Heart left ventricle (tissue), 16 donors: Measurements from ENCODE around the gene UNC50. TPM values are rescaled to one million over a fixed set of nuclear protein-coding genes. Genes with fewer than 3 reads are reported as not detected.
A peak's percentile ranks its signal among the peaks of the same experiment; 100 is the strongest.

Experiments used
- ATAC-seq, 4 donors: fragments of 200-7000 bp; cut with Tn5 transposase; one replicate each; pipeline ENCODE4 v1.9.1; 2020 to 2022; ENCODE audit warnings: moderate library complexity in 4 of 4, mild to moderate bottlenecking in 3 of 4, moderate number of reproducible peaks in 1 of 4
- DNase-seq, 5 donors: peaks; one replicate each; pipeline ENCODE4 v3.0.0-alpha.2; 2020
- H3K27ac ChIP-seq, 12 donors: fragments of 200-600 bp; sonication (generic) in 4 of 12; one replicate each; pipeline versions ENCODE4 v1.5.0 to v1.8.0; 2016 to 2022; ENCODE audit warnings: mild to moderate bottlenecking in 2 of 12
- H3K27me3 ChIP-seq, 9 donors: fragments of 200-600 bp; sonication (generic) in 2 of 9; one replicate each; pipeline versions ENCODE4 v1.5.1 to v1.8.0; 2016 to 2022; ENCODE audit warnings: mild to moderate bottlenecking in 3 of 9
- H3K36me3 ChIP-seq, 9 donors: fragments of 200-600 bp; sonication (generic) in 2 of 9; one replicate each; pipeline versions ENCODE4 v1.5.0 to v1.8.0; 2018 to 2022; ENCODE audit warnings: mild to moderate bottlenecking in 2 of 9
- H3K4me1 ChIP-seq, 12 donors: fragments of 200-600 bp; sonication (generic) in 4 of 12; one replicate each; pipeline versions ENCODE4 v1.5.0 to v1.8.0; 2016 to 2022; ENCODE audit warnings: mild to moderate bottlenecking in 3 of 12
- H3K4me3 ChIP-seq, 12 donors: fragments of 200-600 bp; sonication (generic) in 4 of 12; one replicate each; pipeline versions ENCODE4 v1.5.0 to v1.8.0; 2017 to 2022; ENCODE audit warnings: mild to moderate bottlenecking in 9 of 12, moderate library complexity in 4 of 12
- H3K9me3 ChIP-seq, 12 donors: fragments of 200-600 bp; sonication (generic) in 4 of 12; one replicate each; pipeline versions ENCODE4 v1.5.0 to v1.8.0; 2016 to 2022; ENCODE audit warnings: mild to moderate bottlenecking in 1 of 12
- CTCF ChIP-seq, 12 donors: fragments of 200-600 bp; sonication (generic) in 4 of 12; IDR thresholded peaks; one replicate each; pipeline versions ENCODE4 v1.5.0 to v1.8.0; 2018 to 2022; ENCODE audit warnings: antibody characterized with exemption in 12 of 12, mild to moderate bottlenecking in 5 of 12
- POLR2A ChIP-seq, 2 donors: fragments of 450-650 bp; IDR thresholded peaks; one replicate each; pipeline ENCODE4 v1.6.1; 2017; ENCODE audit warnings: antibody characterized with exemption in 2 of 2, mild to moderate bottlenecking in 2 of 2, moderate library complexity in 2 of 2
- WGBS, 4 donors: extraction: QIAGEN DNeasy Blood & Tissue Kit in 2 of 4; methylation state at CpG; one replicate each; pipeline versions ENCODE4 v1.1.5 to v1.1.7; 2013 to 2018; 5-methylcytosine and 5-hydroxymethylcytosine counted together
- intact Hi-C, 10 donors: fragments of 100-400 bp; cut with DNase I; formaldehyde crosslinking; loops; one replicate each; pipeline versions ENCODE4 v1.11.1 to v1.14.2; 2022
- polyA plus RNA-seq, 2 donors: library from polyadenylated mRNA; stranded (reverse); fragments of 200-250 nt; gene quantifications; one replicate each; pipeline ENCODE4 v1.2.3, GENCODE V29; 2013
- total RNA-seq, 9 donors: library from RNA; depleted of rRNA in 2 of 9; stranded (reverse); fragments of >200 nt in 2 of 9; fragmentation: NEBNext Ultra II Directional in 3 of 9; extraction: Animal tissue kit (Norgen Biotek cat#: 25700) in 3 of 9; gene quantifications; one replicate each; pipeline versions ENCODE4 v1.1.0 to v1.2.4, GENCODE V29; 2016 to 2023
- donor health status: ischemic (EF 13 %, LVEDD 7.1; RV severe dilation, severe dysfunction).
- donor health status: healthy with polysubstance abuse.
- donor health status: DM: no; HTN: yes; CAD: no.
- donor health status: DM: no; HTN: no; CAD: no.
- donor health status: ischemic (EF 25% LVEDD 6.9; RV normal size, moderate dysfunction).
- donor health status: ischemic (EF 25% LVEDD 5.7; RV mildly dilated, moderate dysfunction).
- donor health status: healthy.
- donor health status: DM: yes; HTN: yes; CAD: no.
- donor health status: ischemic (EF 35%, LVEDD 5.7; RV mildly dilated, moderate dysfunction).
- donor health status: nonischemic (EF 11% LVEDD 7.7; RV severe dilation, severe dysfunction).
- donor health status: DM: yes; HTN: yes; CAD: no.
- donor health status: PGD.
- donor health status: ischemic (EF 29% LVEDD 5.4; RV normal size, mild dysfunction).
- donor health status: nonischemic (EF 23%, LVEDD 6.1; RV moderate dilation, normal function).

UNC50 gene
- total and polyA plus RNA-seq, 11 donors = 22.3 to 37.0 (median 25.8) TPM

GRCh38 chr2:98568161-98568956 is 40.0 kb upstream of the UNC50 start:
- H3K27ac ChIP-seq = no peak overlapping the region
- no peak for ATAC-seq
- 93 to 96% (median 95%) methylated on average over 11 of the region's 11 CpGs for WGBS, 4 donors
- no peak for TF ChIP-seq POLR2A (IDR thresholded peaks at IDR 0.05)
- no peak for TF ChIP-seq CTCF (IDR thresholded peaks at IDR 0.05)
- no peak for DNase-seq
- H3K4me1 ChIP-seq = peaks cover 0 to 31% (median 8%) of the 10 kb centered on the region in 12 donors
- intact Hi-C loops = loop anchor here in 2 of 10 donors (5.0 to 10.0 kb wide), 2 partner anchors 39 to 124 kb away; partner anchors contain the start of genes COA5 (in 2 of the 2), UNC50 (in 2 of the 2) and INPP4A (in 1 of the 2)
- H3K4me3 ChIP-seq = no peak overlapping the region
- H3K9me3 ChIP-seq = no peaks in the 10 kb centered on the region
- no peaks in the 10 kb centered on the region for H3K27me3 ChIP-seq
- peaks cover 0 to 98% (median 82%) of the 10 kb centered on the region in 9 donors for H3K36me3 ChIP-seq

GRCh38 chr2:98569197-98569793 is 39.1 kb upstream of the UNC50 start:
- peak in 3 of 5 donors; percentile 39 to 49 (median 39) for DNase-seq
- Histone ChIP-seq H3K36me3 (peaks cover 0 to 98% (median 84%) of the 10 kb centered on the region in 9 donors), H3K27me3 (no peaks in the 10 kb centered on the region), H3K27ac (no peak overlapping the region), H3K4me1 (peaks cover 0 to 22% (median 6%) of the 10 kb centered on the region in 12 donors), H3K9me3 (no peaks in the 10 kb centered on the region), H3K4me3 (no peak overlapping the region)
- TF ChIP-seq CTCF (IDR thresholded peaks at IDR 0.05) = peak; percentile 68 to 92 (median 81)
- TF ChIP-seq POLR2A (IDR thresholded peaks at IDR 0.05) = no peak
- ATAC-seq = peak in 2 of 4 donors; percentile 33 to 38
- intact Hi-C loops = loop anchor here in 2 of 10 donors (5.0 to 10.0 kb wide), 2 partner anchors 38 to 124 kb away; partner anchors contain the start of genes COA5 (in 2 of the 2), UNC50 (in 2 of the 2) and INPP4A (in 1 of the 2)
- WGBS, 4 donors = 63 to 78% (median 74%) methylated on average over 16 to 19 of the region's 19 CpGs

- Histone ChIP-seq H3K4me1 (peaks cover 0 to 16% (median 2%) of the 10 kb centered on the region in 12 donors), H3K36me3 (peaks cover 0 to 98% (median 84%) of the 10 kb centered on the region in 9 donors), H3K27ac (no peak overlapping the region), H3K27me3 (no peaks in the 10 kb centered on the region), H3K9me3 (no peaks in the 10 kb centered on the region), H3K4me3 (no peak overlapping the region)
- ATAC-seq (no peak), DNase-seq (no peak)
- TF ChIP-seq CTCF (IDR thresholded peaks at IDR 0.05) = no peak
- TF ChIP-seq POLR2A (IDR thresholded peaks at IDR 0.05) = no peak
- intact Hi-C loops = loop anchor here in 6 of 10 donors (5.0 to 10.0 kb wide), 3 partner anchors 37 to 155 kb away; partner anchors contain the start of genes COA5 (in 2 of the 6), UNC50 (in 2 of the 6) and INPP4A (in 1 of the 6)
- WGBS, 4 donors = 95 to 97% (median 96%) methylated on average over 13 of the region's 13 CpGs
Observed at GRCh38 chr2:98569915-98570314, 38.5 kb upstream of the UNC50 start.

GRCh38 chr2:98570356-98570755 is 38.0 kb upstream of the UNC50 start:
- no peak for DNase-seq
- 93 to 96% (median 94%) methylated on average over 5 of the region's 5 CpGs for WGBS, 4 donors
- Histone ChIP-seq H3K27ac (no peak overlapping the region), H3K9me3 (no peaks in the 10 kb centered on the region), H3K36me3 (peaks cover 0 to 98% (median 84%) of the 10 kb centered on the region in 9 donors), H3K4me3 (no peak overlapping the region), H3K4me1 (peaks cover 0 to 11% (median 0%) of the 10 kb centered on the region in 12 donors), H3K27me3 (no peaks in the 10 kb centered on the region)
- no peak for ATAC-seq
- intact Hi-C loops = loop anchor here in 4 of 10 donors (10.0 kb wide), 1 partner anchor 156 kb away; no protein-coding TSS in a partner anchor
- TF ChIP-seq POLR2A (IDR thresholded peaks at IDR 0.05) (no peak), CTCF (IDR thresholded peaks at IDR 0.05) (no peak)
